Stomach (tissue), 4 donors: ENCODE data around the gene KLF12.

Experiments used
- EP300 ChIP-seq: sonication (generic); formaldehyde crosslinking; IDR thresholded peaks from one replicate; pipeline ENCODE4 v1.6.1; 2017; ENCODE audit warnings: antibody characterized with exemption
- POLR2A ChIP-seq, 4 donors: fragments of 450-650 bp; IDR thresholded peaks; one replicate each; pipeline ENCODE4 v1.6.1; 2016; ENCODE audit warnings: antibody characterized with exemption in 4 of 4, control low read depth in 2 of 4, mild to moderate bottlenecking in 1 of 4, moderate library complexity in 1 of 4
- POLR2AphosphoS5 ChIP-seq, 3 donors: sonication (generic); formaldehyde crosslinking; IDR thresholded peaks; one replicate each; pipeline ENCODE4 v1.6.1; 2016; ENCODE audit warnings: antibody characterized with exemption in 3 of 3
- TF ChIP-seq, protein P1 (sequence below), 7 experiments: fragments of 450-650 bp in 4 of 7; fragments of 200-600 bp in 3 of 7; sonication (generic) in 3 of 7; IDR thresholded peaks; one replicate each; pipeline ENCODE4 v1.5.1; 2016 to 2019; ENCODE audit warnings: antibody characterized with exemption in 7 of 7, control low read depth in 2 of 7, mild to moderate bottlenecking in 1 of 7

DNA sequence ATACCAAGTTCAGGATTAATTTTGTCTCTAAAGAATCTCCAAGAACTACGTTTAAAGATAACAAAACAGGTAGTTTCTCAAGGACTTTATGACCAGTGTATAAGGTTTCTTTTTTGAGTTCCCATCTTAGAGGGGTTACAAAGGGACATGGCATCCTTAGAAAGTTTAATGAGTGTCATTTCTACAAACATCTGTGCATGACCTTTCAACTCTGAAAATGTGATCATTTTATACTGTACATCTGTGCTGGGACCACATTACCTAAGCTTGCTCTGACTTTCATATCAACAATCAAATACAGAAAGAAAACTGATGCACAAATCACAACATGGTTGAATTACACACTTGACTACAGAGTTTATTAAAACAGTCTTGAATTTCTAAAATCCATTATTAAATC is 37.1 kb downstream of the KLF12 start:
- TF ChIP-seq, protein P1, sequence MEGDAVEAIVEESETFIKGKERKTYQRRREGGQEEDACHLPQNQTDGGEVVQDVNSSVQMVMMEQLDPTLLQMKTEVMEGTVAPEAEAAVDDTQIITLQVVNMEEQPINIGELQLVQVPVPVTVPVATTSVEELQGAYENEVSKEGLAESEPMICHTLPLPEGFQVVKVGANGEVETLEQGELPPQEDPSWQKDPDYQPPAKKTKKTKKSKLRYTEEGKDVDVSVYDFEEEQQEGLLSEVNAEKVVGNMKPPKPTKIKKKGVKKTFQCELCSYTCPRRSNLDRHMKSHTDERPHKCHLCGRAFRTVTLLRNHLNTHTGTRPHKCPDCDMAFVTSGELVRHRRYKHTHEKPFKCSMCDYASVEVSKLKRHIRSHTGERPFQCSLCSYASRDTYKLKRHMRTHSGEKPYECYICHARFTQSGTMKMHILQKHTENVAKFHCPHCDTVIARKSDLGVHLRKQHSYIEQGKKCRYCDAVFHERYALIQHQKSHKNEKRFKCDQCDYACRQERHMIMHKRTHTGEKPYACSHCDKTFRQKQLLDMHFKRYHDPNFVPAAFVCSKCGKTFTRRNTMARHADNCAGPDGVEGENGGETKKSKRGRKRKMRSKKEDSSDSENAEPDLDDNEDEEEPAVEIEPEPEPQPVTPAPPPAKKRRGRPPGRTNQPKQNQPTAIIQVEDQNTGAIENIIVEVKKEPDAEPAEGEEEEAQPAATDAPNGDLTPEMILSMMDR (IDR thresholded peaks at IDR 0.05): no peak
- no peak for TF ChIP-seq EP300
- TF ChIP-seq POLR2AphosphoS5 (IDR thresholded peaks at IDR 0.05): no peak
- no peak for TF ChIP-seq POLR2A (IDR thresholded peaks at IDR 0.05)
